GM18502 (cell line): ENCODE results near the gene PRICKLE2.
"Not testable (repeated sequence)": the region's sequence is repeated elsewhere in the genome, so short reads cannot be mapped to it uniquely, and the experiment has no call there.

ENCODE experiments used
- ATAC-seq: cut with Tn5 transposase; IDR thresholded peaks from one replicate; pipeline ENCODE4 v1.9.1; 2021; ENCODE audit warnings: mild to moderate bottlenecking; ENCODE audit not compliant: unreplicated experiment, poor library complexity

Gene PRICKLE2

DNA sequence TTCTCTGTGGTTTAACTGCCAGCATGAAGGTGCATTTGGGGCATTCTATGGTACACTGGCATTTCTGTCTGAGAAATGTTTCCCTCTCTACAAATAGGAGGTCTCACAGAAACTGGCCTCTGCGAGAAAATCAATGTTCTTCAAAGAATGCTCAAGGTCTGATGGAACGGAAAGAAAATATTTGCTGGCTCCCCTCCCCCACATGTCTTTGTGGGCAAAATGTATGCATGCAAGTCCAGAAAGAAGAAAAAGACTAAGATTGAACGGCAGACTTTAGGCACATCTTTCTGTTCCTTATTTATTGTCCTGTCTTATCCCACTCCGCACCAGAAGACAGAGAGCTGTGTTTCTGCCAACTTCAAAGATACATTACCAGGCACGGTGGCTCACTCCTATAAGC is 118.1 kb downstream of the PRICKLE2 start:
- no peak for ATAC-seq

DNA sequence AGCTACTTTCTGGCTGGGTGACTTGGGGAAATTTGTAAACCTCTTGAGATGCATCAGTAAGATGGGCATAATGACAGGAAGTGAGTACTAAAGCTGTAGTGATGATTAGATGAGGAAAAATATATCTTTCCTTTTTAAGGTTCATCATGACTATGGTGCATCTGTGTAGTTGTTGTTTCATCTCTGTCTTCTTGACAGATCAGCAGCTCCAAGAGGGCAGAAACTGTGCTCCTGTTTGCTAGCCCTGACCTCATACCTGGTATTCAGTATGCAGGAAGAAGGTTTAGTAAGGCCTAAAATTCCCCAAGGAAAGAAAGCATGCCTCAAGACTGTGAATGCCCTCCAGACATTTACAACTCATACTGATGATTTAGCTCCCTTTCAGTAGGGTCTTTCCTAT is 119.5 kb downstream of the PRICKLE2 start:
- ATAC-seq, result no peak

DNA sequence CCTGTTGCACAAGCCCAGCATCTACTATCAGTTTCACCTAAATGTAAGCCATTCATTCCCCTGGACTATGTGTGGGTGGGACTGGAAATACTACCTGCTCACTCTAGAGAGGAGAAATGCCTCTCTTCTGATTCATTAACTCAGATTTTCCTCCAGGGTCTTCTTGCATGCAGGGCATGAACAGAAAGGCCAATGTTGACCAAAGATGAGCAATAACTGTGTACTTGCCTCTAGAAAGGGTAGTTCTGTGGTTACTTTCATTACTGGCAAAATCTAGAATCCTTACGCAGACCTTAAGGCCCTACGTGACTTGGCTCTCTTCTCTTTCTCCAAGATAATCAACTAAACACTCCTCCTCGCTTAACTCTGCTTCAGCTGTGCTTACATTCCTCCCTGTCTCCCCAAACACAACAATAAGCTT is 120.6 kb downstream of the PRICKLE2 start:
- ATAC-seq, result no peak

DNA sequence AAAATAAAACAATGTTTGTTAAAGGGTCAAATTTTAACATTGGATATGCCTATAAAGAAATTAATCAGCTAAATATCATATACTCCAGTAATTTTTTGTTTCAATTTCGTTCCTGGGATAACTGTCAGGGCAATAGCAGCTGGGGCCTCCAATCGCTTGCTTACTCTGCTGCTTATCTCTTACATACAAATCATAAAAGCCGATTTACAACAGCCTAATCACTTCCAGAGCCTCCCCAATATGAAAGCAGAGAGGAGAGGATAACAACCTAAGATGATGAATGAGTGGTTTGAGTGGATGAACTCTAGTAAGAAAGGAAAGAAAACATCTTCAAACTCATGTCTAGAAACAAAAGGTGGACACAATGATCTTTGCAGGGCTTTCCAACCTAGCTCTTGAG is 121.3 kb downstream of the PRICKLE2 start:
- ATAC-seq, result no peak

DNA sequence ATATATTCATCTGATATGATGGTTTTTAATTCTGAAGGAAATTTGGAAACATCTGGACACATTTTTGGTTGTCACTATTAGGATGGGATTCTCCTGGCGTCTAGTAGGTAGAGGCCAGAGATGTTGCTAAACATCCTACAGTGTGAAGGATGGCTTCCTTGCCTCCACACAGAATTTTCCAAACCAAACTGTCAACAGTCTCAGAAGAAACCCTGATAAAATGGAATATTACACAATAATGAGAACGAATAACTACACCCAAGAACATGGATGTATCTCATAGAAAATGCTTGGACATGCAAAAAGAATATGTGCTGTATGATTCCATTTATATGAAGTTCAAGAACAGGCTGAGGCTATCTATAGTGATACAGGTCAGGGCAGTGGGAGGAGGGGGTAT is 122.1 kb downstream of the PRICKLE2 start:
- ATAC-seq, result no peak

DNA sequence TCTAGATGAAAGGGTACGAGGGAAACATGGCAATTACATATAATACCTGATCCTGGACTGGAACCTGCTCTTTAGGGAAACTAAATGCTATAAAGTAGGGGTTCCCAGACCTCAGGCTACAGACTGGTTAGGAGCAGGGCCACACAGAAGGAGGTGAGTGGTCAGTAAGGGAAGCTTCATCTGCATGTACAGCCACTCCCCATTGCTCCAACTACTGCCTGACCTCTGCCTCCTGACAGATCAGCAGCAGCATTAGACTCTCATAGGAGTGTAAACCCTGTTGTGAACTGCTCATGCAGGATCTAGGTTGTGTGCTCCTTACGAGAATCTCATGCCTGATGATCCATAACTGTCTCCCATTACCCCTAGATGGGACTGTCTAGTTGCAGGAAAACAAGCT is 123.1 kb downstream of the PRICKLE2 start:
- no peak for ATAC-seq

DNA sequence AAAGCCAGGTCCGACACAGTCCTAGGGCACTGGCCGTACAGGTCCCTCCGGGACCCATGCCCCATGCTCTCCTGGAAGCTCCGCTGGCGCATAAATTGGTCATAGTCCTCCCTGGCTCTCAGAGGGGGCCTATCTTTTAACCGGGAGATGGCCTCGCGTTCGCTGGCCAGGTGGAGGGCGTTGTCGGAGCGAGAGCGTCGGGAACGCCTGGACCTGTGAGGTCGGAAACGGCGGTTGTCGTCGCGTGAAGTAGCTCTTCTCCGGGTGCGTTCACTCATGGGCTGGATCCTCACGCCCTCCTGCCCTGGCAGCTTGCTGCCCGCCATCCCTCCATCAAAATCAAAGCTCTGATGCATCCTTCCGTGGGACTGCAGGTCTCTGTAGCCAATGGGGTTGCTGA is 126.0 kb downstream of the PRICKLE2 start:
- no peak for ATAC-seq

DNA sequence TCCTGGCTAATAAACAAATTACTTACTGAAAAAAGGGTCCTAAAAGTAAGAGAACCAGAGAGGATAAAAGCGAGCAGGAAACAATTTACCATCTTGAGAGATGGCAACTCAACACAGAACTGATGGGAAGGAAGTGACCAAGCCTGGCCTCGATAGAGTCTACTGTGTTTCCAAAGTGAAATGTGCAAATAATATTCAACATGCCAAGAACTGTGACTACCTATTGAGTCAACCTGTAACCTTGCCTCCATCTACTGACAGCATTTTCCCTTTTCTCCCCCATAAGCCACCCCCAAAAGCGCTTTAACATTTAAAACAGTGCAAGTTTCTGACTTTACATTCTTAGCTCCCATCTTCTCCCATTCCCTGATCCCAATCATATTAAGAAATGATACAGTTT is 126.6 kb downstream of the PRICKLE2 start:
- no peak for ATAC-seq

DNA sequence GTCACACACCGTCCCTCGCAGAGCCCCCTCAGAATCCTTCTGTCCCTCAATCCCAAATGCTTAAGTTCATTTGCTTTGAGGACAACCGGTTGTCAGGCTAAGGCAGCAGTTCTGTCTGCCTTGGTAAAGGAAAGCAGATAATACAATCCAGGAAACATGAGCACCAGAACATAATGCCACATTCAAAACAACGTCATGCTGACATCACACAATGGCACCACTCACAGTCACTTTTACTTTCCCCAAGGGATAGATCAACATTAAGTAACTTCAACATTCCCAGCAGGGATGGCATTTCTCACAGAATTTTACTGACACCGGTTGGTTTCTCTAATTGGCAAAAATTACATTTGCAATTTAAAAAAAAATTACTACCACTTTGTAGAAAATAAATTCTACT is 127.3 kb downstream of the PRICKLE2 start:
- ATAC-seq, result no peak

DNA sequence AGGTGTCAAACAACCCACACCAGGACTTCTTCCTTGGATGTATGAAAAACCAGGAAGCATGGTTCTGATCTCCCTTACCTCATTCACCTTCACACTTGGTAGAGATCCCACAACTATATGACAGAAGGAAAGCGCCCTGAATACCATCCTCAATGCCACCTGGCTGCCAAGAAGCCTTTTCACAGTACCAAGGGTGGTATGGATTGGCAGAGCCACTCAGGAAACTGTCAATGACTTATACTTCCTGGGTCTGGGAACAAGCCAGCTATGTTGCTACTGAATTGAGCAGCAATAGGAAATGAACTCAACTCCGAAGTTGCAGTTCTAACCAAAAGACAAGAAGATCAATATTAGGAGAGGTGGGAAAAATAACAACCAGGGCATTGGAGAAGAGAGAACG is 129.5 kb downstream of the PRICKLE2 start:
- no peak for ATAC-seq

DNA sequence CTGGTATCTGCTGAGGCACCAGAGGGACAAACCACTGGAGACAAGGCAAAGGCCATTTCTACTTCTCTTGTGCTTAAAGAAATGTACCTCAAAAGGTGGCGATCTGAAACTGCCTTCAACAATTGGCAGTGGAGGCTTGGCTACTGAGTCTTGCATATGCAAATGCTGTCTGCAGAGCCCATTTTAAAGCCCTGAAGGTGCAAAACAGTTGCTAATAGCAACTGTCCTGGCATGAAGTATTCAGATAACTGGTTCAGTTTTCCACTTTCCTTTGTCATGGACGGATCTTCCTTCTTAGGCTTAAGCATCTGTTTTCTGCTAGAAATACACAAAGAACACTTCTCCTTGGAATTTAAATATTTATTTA is 130.6 kb downstream of the PRICKLE2 start:
- ATAC-seq, result no peak

DNA sequence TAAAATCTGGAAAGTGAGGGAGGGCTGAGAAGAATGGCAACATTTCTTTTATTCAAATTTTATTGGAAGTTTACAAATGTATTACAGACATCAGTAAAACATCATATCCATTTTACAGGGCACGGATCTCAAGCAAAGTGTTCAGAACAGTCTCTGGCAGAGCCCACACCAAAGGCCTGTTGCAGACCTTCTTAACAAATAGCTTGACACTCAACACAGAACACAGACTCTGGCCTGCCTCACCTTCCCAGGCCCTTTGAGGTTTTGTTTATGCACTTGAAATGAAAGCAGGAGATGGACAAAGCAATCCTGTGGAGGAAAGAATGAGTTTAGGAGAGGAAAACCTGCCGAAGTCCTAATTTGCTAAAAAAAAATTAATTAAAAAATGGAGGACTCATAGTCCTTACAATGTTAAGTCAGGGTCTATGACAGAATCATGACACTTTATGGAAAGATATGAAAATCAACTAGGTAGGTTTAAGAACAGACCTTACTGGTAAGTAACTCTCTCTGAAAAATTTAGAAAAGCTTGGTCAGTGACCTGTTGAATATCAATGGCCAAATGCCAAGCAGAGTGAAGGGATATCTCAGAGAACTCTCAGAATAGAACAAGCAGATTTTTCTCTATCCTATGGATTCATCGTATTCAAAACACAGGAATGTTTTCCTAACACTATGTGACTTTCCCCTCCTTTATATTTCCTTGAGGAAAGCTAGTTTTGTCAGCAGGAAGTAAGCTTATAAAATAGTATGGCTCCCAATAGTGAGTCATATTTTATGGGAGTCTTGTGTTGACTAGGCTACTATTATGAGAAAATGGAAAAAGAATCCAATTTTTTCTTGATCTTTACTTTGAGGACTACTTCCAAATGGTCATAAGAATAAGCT is 131.2 kb downstream of the PRICKLE2 start:
- no peak for ATAC-seq

DNA sequence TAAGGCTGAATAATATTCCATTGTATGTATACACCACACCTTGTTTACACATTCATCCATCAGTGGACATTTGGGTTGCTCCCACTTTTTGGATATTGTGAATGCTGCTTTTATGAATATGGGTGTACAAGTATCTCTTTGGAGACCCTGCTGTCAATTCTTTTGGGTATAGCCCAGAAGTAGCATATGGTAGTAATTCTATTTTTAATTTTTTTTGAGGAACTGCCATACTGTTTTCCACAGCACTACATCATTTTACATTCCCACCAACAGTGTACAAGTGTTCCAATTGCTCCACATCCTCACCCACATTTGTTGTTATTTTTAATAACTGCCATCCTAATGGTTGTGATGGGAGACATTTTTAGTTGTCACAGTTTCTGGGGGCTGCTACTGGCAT is 132.1 kb downstream of the PRICKLE2 start:
- ATAC-seq, result no peak

DNA sequence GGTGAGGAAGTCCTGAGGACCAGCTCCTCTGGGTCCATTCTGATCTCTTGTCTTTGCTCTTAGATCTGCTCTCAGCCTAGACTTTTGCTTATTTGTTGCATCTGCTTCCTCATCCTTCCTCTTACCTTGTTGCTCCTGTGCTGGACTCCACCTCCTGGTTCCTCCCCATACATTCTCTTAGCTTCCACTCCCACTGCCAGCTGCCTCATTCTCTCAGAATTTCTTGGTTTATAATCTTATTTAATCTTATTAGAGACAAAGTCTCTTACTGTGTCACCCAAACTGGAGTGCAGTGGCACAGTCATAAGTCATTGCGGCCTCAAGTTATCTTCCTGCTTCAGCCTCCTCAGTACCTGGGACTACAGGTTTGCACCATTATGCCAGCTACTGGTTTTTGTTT is 133.8 kb downstream of the PRICKLE2 start:
- ATAC-seq, result no peak

DNA sequence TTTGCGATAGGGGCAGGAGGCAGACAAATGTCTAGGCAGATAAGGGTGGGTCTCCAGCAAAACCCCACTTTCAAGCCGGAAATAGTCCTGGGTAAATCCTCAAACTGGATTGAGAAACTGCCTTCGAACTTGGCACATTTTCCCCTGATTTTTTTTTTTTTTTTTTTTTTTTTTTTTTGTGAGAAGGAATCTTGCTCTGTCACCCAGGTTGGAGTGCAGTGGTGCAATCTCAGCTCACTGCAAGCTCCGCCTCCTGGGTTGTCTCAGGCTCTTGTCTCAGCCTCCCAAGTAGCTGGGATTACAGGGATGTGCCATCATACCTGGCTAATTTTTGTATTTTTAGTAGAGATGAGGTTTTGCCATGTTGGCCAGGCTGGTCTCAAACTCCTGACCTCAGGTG is 135.9 kb downstream of the PRICKLE2 start:
- not testable (repeated sequence) for ATAC-seq

DNA sequence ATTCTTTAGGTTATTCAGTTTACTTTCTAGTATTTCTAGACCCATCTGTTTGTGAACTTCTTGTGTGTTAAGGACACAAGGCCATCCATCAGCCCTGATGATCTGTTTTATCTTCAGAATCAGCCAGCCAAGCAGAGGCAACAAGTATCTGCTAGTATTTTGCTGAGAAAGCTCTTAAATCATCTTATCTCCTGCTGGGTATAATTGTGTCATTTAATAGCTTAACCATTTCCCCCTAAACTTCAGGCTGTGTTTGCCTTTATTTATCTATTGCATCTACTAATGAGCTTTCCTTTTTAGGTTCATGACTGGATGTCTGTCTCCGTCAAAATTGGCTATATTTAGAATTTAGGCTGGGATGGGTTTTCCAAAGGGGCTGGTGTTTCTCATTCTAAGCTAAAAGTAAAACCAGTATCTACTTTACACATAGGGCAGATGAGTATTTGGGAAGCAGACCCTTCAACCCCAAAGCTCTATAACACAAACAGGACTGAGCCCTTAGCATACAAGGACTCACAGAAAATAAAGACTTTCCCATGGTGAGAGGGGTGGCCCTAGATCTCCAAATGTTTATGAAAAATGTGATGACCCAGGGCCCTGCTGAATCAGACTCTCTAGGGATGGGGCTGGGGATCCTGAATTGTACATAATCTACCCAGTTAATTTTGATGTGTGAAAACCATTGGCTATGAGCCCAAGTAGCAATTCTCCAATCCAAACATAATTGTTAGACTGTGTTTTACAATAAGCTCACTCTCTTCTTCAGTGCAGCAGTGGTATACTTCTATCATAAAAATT is 136.7 kb downstream of the PRICKLE2 start:
- no peak for ATAC-seq

DNA sequence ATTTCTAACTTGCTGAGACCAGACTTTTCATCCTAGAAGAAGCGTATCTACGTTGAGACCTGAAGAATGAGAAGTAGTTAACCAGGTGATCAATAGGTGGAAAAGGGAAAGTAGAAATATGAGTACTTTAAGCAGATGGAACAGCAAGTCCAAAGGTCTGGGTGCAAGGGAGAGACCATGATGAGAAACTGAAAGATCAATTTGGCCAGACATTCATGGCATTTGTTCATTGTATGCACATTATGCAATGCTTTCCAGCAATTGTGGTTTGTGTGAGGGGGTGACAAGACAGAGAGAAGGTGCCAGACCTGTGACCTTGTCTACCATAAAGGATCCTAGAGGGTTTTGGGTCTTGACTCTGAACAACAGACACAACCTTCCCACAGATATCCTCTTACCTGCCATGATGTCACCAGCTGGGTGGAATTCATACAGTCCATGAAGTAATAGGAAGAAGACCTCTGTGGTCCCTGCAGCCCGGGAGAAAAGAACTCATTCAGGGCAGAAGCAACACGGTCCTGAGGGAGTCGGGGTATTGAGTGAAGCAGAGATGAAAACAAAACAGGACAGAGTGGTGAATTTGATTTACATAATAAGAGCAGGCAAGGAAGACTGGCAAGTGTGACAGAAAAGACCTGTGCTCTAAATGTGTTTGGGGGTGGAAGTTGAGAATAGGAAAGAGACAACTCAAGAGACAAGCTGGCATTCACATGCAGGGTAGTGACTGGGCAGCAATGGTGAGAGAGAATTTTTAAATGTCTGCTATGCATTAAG is 138.6 kb downstream of the PRICKLE2 start:
- no peak for ATAC-seq

DNA sequence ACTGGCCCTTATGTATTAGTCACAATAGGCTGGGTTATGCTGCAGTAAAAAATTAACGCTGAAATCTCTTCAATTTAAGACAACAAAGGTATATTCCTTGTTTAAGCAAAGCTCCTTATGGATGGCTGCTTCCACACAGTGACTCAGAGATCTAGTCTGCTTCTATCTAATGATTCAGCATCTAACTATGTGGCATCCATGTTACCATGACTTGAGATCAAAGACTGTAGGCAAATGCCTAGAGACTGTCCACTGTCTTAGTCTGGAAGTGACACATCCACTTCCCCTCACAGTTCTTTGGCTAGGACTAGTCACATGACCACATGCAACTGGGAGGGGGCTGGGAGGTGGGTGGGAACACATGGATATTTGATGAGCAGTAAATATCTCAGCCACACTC is 140.6 kb downstream of the PRICKLE2 start:
- no peak for ATAC-seq

DNA sequence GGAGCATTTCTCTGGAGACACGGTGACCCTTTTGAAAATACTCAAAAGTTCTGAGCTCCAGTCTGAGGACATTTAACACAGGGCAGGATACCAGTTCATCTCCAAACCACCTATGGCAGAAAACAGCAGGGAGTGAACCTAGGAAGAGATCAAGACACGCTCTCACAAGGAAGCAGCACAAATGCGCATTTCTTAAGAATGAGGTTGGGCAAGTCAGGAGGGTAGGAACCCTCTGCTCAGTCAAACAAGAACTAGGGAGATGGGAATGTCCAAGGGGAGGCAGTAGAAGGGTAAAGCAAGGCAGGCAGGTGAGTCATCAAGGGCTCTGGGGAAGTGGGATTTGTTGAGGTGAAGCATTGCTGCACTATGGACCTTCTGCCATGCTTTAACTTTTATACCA is 141.7 kb downstream of the PRICKLE2 start:
- no peak for ATAC-seq

DNA sequence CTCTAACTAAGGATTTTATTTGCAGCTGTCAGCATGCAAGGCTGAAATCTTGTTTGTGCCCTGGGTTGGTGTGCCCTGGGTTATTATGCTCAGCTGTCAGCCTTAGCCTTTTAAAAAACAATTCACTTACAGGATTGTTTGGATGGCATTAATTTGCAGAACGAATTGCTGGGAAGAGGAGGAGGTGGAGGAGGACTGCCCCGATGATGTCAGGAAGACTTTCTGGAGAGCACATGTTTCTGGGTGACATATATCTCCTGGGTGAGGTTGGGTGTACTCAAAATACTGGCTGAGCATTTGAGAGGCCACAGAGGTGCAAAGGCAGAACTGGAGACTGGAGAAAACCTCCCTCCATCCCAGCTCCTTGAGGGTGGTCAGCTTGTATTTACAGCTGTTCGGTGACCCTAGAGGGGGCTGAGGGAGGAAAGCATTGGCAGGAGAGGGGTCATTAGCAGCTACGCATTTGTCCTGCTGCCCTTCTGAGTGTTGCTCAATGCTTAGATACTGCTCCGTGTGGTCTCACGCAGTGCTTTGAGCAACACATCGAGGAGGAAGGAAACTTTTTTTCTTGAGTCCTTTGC is 142.2 kb downstream of the PRICKLE2 start:
- ATAC-seq, result no peak

DNA sequence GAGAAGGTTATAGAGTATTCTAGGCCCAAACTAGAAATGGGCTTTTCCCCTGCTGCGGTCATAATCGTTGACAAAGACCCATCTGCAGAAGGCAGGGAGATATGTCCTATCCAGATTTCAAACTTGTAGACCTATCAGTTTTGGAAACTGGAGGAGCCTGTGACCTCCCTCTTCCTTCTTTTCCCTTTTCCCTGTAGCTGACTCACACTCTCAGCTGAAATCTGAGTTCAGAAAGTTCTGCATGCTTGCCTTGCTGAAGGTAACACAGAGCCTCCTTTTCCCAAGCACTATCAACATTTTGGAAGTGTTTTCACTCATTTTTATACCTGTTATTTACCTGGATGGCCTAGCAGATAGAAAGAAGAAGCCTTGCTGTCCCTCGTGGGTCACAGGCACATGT is 142.9 kb downstream of the PRICKLE2 start:
- ATAC-seq, result no peak
